Measurements from ENCODE around the gene CFAP77. TPM values are rescaled to one million over a fixed set of nuclear protein-coding genes. Genes with fewer than 3 reads are reported as not detected.

The CFAP77 gene
- total RNA-seq, 1 donor from 2014 or later: not detected

GRCh38 chr9:132592451-132592850 is 182.4 kb downstream of the CFAP77 start:
- FAIRE-seq: no peak
- H3K4me3 ChIP-seq (ENCODE audit: low read depth, low read length): no peak overlapping the region
- TF ChIP-seq CTCF (IDR thresholded peaks at IDR 0.05; ENCODE audit: insufficient read depth, low read length, severe bottlenecking): no peak
- peaks cover 5% of the 10 kb centered on the region for H3K36me3 ChIP-seq (ENCODE audit: control insufficient read depth, insufficient read depth, low read length)
- peaks cover 34% of the 10 kb centered on the region for H3K27me3 ChIP-seq (ENCODE audit: control insufficient read depth, insufficient read depth, low read length)
- no peak for DNase-seq (ENCODE audit: low read depth)

DNA sequence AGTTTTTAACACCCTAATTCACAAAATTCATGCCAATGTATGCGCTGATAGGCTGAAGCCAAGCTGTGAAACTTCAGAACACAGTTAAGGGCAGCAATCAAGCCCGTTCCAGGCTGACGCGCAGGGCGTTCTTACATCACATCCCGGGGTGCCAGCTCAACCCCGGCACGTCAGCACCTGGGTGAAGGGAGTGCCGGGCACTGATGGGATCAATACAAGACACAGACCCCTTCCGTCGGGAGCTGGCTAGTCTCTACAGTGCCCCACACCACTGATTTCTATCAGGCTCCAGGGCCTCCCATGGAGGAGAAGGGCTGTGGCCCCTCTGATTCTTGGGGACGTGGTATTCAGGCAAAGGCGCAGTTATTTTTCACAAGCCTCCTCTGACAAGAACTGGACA is 184.4 kb downstream of the CFAP77 start:
- peaks cover 5% of the 10 kb centered on the region for H3K36me3 ChIP-seq (ENCODE audit: control insufficient read depth, insufficient read depth, low read length)
- DNase-seq (ENCODE audit: low read depth): no peak
- TF ChIP-seq CTCF (IDR thresholded peaks at IDR 0.05; ENCODE audit: insufficient read depth, low read length, severe bottlenecking): no peak
- H3K27me3 ChIP-seq (ENCODE audit: control insufficient read depth, insufficient read depth, low read length): peaks cover 16% of the 10 kb centered on the region
- no peak overlapping the region for H3K4me3 ChIP-seq (ENCODE audit: low read depth, low read length)
- FAIRE-seq: no peak

DNA sequence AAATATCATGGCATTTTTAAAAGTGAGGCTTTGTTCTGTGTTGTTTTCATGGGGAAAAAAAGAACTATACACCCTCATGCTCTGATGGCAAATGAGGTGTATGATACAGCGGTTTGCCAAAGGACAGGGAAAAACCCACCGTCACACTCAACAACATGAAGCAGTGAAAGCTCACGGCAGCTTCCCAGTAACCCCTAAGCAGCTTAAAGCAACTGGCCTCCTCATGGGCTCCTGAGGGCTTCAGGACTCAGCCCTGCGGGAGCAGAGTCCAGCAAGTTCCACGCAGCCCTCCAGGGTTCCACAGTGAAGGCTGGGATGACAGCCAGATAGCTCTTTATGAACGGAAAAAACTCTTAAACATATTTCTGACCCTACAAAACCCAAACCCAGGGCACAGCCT is 185.3 kb downstream of the CFAP77 start:
- Histone ChIP-seq H3K27me3 (ENCODE audit: control insufficient read depth, insufficient read depth, low read length) (peaks cover 10% of the 10 kb centered on the region), H3K4me3 (ENCODE audit: low read depth, low read length) (no peak overlapping the region), H3K36me3 (ENCODE audit: control insufficient read depth, insufficient read depth, low read length) (peaks cover 5% of the 10 kb centered on the region)
- DNase-seq (ENCODE audit: low read depth) (no peak), FAIRE-seq (no peak)
- no peak for TF ChIP-seq CTCF (IDR thresholded peaks at IDR 0.05; ENCODE audit: insufficient read depth, low read length, severe bottlenecking)

- FAIRE-seq (no peak), DNase-seq (ENCODE audit: low read depth) (no peak)
- Histone ChIP-seq H3K36me3 (ENCODE audit: control insufficient read depth, insufficient read depth, low read length) (peaks cover 8% of the 10 kb centered on the region), H3K27me3 (ENCODE audit: control insufficient read depth, insufficient read depth, low read length) (peaks cover 2% of the 10 kb centered on the region), H3K4me3 (ENCODE audit: low read depth, low read length) (no peak overlapping the region)
- TF ChIP-seq CTCF (IDR thresholded peaks at IDR 0.05; ENCODE audit: insufficient read depth, low read length, severe bottlenecking): no peak
Measured at GRCh38 chr9:132596200-132596599, 186.2 kb downstream of the CFAP77 start.

DNA sequence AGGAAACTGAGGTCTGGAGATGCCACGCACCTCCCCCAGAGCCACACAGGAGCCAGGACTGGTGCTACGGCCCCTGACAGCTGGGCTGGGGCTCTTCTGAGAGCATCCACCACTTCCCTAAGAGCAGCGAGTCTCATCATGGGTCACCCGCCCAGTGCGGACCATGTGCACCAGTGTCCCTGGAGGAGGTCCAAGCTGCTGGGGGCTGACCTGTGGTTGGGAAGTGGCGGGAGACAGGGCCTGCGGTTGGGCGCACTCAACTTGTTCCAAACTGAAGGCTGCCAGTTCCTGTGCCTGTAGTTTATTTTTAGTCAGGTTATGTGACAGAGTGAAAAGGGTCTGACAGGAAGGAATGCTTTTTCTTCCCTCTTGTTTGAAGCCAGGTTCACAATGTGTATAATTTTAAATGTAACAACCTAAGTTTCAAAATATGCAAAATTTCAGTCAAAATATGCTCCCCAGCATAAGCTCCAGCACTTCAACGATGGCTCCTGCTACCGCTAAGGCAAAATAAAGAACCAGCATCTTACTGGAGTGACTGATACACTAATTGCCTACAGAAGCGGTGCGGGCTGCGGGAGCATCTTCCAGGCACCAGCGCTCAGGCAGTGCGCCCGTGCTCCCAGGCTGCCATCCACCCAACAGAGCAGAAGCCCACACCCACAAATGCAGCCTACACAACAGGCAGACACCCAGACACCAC is 187.2 kb downstream of the CFAP77 start:
- DNase-seq (ENCODE audit: low read depth) (no peak), FAIRE-seq (no peak)
- H3K27me3 ChIP-seq (ENCODE audit: control insufficient read depth, insufficient read depth, low read length): no peaks in the 10 kb centered on the region
- H3K36me3 ChIP-seq (ENCODE audit: control insufficient read depth, insufficient read depth, low read length): peaks cover 8% of the 10 kb centered on the region
- TF ChIP-seq CTCF (IDR thresholded peaks at IDR 0.05; ENCODE audit: insufficient read depth, low read length, severe bottlenecking): no peak
- H3K4me3 ChIP-seq (ENCODE audit: low read depth, low read length): no peak overlapping the region

Data from bronchial epithelial cell (primary cell).